DMS 273 treated with DMSO at 0.1 percent for 48 hours (cell line): Measurements from ENCODE around the gene GARIN1A.
"Not testable (repeated sequence)": the region's sequence is repeated elsewhere in the genome, so short reads cannot be mapped to it uniquely, and the experiment has no call there.

Experiments used
- DNase-seq: peaks from one replicate; lab custom pipeline; 2025; lab: John Stamatoyannopoulos, UW

The GARIN1A gene

DNA sequence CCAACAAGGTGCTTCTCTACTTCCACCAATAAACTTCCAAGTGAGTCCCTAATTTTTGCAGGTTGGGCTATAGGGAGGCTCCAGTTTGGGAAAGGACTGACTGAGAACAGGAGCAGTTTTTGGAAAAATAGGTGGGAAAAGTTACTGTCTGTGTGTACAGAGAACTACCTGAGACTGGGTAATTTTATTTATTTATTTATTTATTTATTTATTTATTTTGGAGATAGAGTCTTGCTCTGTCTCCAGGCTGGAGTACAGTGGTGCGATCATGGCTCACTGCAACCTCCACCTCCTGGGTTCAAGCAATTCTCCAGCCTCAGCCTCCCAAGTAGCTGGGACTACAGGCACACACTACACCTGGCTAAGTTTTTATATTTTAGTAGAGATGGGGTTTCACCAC is 11.2 kb downstream of the GARIN1A start:
- not testable (repeated sequence) for DNase-seq

DNA sequence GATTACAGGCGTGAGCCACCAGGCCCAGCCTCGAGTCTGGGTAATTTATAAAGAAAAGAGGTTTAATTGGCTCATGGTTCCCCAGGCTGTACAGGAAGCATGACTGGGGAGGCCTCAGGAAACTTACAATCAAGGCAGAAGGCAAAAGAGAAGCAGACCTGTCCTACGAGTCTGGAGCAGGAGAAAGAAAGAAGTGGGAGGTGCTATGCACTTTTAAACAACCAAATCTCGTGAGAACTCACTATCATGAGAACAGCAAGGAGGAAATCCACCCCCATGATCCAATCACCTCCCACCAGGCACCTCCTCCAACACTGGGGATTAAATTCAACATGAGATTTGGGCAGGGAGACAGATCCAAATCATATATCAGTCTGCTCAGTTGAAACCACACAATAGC is 11.6 kb downstream of the GARIN1A start:
- DNase-seq, result not testable (repeated sequence)

DNA sequence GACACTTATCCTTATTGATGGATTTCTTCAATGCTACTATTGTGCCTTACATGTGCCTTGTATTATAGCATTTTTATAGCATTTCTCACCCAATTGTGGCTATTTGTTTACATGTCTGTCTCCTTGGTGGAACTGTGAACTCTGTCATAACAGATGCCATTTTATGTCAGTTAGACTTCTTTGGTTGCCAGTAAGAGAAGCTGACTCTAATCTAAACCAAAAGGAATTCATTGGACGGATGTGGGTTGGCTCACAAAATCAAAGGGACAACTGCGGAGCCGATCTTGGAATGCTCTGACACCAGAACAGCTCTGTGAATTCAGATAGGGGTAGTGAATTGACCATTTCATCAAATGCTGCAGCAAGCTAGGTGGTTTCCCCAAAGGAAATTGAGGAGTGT is 15.0 kb downstream of the GARIN1A start:
- no peak for DNase-seq

DNA sequence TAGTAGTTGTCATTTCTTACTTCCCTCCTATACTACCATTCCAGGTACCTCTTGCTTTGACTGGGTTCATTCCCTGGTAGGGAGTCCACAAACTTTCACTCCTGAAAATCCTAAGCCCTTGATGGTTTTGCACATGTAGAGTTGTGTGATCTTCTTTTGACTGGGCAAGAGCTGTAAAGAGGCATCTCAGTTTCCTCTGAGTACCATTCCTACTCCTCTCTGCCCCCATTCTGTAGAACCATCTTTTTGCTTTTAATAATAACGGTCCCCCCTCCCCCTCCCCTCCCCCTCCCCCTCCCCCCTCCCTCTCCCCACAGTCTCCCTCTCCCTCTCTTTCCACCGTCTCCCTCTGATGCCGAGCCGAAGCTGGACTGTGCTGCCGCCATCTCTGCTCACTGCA is 16.4 kb downstream of the GARIN1A start:
- no peak for DNase-seq

DNA sequence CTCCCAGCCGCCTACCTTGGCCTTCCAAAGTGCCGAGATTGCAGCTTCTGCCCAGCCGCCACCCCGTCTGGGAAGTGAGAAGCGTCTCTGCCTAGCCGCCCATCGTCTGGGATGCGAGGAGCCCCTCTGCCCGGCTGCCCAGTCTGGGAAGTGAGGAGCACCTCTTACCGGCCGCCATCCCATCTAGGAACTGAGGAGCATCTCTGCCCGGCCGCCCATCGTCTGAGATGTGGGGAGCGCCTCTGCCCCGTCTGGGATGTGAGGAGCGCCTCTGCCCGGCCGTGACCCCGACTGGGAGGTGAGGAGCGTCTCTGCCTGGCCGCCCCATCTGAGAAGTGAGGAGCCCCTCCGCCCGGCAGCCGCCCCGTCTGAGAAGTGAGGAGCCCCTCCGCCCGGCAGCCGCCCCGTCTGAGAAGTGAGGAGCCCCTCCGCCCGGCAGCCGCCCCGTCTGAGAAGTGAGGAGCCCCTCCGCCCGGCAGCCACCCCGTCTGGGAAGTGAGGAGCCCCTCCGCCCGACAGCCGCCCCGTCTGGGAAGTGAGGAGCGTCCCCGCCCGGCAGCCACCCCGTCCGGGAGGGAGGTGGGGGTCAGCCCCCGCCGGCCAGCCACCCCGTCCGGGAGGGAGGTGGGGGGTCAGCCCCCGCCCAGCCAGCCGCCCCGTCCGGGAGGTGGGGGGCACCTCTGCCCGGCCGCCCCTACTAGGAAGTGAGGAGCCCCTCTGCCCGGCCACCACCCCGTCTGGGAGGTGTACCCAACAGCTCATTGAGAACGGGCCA is 17.3 kb downstream of the GARIN1A start:
- not testable (repeated sequence) for DNase-seq

DNA sequence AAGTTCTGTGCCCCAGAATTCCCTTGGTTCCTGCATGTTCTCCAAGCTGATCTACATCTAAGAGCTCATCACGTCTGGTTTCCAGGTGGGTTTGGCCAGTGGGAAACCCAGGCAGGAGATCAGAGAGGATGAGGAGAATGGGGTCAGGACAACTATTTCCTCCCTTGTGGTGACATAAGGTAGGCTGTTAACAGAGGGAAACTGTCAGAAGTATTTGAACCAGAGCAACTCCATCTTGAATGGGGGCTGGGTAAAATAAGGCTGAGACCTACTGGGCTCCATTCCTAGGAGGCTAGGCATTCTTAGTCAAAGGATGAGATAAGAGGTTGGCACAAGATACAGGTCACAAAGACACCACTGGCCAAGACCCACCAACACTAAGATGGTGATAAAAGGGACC is 19.1 kb downstream of the GARIN1A start:
- no peak for DNase-seq

DNA sequence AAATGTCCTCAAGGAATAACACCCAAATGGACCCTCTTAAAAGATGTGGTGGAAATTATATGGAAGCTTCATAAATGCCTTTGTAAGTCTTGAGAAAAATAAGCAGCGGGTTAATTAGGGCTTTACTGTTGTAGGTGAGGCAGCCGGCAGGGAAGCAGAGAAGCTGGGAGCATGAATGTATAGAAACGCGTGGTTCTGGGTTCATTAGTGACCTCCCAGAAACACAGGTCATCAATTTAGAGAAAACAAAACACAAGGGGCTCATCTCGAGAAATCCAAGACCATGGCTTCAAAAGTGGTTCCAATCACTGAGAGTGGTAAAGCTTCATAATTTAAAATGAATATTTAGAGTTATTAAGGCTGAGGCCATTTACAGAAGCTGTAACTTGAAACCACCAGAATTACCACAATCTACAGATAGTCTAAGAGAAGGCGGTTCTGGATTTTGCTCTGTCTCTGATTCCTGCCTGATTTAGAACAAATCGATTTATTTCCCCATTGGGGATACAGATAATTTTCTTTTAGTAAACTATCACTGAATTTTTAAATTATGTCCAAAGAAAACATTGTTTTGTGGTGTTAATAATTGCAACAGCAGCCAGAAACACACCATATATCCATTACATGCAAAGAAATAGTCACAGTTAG is 20.7 kb downstream of the GARIN1A start:
- DNase-seq, result no peak

DNA sequence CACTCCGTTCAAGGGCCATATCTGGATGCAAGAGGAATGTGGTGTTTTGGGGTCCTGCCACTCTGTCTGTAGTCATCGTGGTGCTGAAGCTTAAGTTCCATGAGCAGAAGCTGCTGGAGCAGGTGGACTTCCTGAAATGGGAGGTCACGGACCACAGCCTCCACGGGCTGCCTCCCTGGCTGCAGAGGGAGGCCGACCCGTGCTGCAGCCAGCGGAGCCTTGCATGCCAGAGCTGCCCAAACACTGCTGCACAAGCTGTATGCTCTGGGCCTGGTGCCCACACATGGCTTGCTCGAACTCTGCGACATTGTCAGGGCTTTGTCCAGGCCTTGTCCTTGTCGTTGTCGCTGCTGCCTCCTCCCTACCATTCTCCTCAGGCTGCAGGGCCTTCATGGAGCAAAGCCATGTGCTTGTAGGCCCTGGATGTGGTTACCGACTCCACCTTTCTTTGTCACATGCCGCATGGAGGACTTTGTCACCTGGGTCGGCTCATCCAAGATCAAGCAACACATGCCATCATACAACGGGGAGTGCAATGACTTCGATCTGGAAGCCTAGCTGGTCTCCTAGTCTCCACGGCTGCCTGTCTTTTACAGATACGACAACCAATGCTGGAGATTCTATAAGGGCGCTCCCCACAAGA is 21.4 kb downstream of the GARIN1A start:
- no peak for DNase-seq

DNA sequence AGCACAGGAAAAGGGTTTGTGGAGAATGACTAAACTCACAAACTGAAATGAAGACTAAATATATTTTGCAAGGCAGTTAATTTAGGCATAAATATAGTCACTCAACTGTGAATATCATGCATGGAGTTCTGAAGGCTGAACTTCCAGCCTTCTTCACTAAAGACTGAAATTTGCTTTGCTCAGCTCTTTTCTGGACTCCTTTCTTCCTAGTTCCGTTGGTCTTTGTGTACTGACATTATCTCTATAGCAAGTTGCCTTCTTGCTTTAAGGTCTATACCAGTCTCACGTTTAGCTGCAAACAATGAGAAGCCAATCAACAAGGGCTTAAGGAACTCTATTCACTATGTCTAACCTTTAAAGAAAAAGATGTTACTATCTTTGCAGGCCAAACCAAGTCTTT is 22.6 kb downstream of the GARIN1A start:
- DNase-seq, result no peak

DNA sequence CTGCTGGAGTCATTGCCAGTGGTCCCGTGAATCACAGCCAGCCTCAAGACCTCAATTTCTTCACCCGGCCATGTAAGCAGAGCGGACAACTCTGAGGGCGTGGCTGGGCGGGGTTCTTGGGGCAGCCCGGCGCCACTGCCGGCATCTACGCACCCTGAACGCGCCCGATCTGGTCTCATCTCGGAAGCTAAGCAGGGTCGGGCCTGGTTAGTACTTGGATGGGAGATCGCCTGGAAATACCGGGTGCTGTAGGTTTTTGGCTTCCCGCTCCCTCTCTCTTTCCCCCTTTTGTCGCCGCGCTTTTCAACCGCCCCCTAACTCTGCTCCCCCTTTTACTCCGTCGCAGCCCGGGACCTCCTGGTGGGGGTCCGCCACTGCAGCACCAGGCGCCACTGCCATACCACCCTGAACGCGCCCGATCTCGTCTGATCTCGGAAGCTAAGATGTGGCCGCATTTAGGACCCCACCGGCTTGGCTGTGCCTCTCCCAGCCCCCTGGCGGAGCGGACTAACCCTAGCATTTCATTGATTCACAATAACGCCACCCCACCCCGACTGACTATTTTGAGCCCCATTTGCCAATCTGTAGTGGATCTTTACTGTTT is 25.3 kb downstream of the GARIN1A start:
- no peak for DNase-seq

DNA sequence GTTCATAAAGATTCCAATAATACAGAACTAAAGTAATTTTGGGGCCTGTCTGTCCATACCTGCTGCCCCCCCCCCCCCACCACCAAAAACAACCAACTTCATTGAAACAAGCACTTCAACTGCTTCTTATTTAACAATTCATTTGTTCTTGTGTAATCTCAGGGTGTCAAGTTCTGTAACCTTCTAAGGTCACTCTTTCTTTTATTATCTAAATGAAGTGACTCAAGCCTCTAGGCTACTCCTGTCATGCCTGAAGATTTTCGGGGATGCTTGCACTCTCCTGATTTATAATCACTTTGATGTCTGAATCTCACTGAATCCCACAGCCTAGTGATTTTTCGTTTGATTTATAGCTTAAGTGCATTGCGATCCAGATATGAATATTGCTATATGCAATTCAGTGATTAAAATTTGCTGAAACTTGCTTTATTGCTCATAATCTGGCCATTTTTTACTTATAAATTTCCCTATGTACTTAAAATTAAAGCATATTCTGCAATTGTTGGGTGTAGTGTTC is 27.2 kb downstream of the GARIN1A start:
- DNase-seq, result no peak

DNA sequence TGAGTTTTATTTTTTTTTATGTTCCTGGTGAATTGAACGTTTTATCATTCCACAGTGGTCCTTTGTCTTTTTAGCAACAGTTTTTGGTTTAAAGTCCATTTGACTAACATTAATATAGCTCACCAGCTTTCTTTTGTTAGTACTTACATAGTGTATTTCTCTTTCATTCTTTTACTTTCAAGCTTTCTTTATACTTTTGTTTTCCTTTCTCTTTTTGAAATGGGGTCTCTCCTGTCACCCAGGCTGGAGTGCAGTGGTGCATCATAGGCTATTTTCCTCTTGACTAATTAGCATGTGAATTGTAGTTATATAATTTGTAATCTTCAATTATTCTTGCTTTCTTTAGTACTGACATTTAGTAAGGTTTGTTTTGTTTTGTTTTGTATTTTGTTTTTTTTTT is 27.8 kb downstream of the GARIN1A start:
- DNase-seq, result no peak

DNA sequence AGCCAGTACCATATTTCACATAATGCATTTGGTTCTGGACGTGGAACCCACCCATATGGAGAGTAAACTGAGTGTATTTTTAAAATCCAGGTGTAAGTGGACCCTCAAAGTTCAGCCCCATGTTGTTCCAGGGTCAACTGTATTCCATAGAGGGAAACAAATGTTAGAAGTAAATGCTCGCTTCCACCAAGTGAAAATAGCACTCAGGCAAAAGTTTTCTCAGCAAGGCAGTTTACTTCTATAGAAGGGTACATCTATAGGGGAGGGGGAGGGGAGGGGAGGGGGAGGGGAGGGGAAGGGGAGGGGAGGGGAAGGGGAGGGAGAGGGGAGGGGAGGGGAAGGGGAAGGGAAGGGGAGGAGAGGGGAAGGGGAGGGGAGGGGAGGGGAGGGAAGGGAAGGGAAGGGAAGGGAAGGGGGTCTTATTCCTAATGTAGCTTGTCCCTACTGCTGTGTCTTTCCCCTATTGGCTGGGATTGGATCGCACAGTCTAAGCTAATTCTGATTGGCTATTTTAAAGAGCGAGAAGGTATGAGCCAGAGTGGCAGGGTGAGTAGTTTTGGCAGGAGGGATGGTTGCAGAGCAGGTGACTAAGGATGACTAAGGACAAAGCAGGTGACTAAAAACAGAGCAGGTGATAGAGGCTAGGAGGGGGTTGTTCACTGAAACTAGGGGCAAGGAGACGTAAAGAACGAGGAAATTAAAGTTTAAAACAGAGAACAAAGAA is 29.1 kb downstream of the GARIN1A start:
- DNase-seq, result no peak

DNA sequence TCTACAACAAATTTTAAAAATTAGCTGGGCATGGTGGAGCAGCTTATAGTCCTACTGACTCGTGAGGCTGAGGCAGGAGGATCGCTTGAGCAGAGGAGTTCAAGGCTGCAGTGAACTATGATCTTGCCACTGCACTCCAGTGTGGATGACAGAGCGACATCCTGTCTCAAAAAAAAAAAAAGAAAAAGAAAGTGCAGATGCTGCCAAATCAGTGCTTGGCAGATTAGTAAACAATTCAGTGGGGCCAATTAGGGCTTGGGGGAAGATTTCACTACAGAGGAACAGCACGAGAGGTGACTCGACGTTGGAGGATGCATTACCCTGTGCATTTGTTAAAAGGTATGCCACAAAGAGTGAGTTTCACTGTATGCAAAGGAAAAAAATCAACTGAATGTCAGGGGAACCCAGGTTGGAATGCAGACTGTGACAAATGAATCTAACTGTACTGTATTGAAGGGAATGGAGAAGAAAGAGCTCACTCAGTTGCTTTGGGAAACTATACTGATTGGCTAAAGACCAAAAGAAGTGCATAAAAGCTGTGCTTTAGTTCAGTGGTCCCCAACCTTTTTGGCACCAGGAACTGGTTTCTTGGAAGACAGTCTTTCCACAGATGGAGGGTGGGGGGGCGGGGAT is 31.6 kb downstream of the GARIN1A start:
- DNase-seq, result no peak

DNA sequence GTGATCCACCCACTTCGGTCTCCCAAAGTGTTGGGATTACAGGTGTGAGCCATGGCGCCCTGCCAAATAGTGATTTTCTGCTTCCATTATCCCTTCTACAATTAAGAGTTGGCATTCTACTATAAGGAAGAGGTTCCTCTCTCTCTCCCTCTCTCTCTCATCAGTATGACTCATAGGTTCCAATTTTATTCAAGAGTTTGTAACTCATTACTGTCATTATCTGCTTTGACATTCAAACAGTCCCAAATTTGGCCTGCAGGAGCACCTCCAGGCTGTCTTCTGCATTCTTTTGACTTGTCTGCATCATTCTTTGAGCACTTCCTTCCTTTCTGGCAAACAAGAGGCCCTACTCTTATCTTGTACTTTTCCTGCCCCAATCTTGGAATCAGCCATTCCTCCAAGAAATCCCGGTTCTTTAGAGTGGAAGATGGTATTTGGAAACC is 33.8 kb downstream of the GARIN1A start:
- DNase-seq, result no peak

DNA sequence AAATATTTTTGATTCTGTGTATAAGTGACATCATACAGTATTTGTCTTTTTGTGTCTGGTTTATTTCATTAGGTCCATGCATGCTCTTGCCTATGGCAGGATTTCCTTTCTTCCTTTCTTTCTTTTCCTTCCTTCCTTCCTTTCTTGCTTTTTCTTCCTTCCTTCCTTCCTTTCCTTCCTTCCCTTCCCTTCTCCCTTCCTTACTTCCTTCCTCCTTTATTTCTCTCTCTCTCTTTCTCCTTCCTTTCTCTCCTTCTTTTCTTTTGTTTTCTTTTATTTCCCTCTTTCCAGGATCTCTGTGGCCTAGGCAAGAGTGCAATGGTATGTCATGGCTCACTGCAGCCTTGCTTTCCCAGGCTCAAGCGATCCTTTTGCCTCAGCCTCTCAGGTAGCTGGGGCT is 35.7 kb downstream of the GARIN1A start:
- DNase-seq, result no peak

DNA sequence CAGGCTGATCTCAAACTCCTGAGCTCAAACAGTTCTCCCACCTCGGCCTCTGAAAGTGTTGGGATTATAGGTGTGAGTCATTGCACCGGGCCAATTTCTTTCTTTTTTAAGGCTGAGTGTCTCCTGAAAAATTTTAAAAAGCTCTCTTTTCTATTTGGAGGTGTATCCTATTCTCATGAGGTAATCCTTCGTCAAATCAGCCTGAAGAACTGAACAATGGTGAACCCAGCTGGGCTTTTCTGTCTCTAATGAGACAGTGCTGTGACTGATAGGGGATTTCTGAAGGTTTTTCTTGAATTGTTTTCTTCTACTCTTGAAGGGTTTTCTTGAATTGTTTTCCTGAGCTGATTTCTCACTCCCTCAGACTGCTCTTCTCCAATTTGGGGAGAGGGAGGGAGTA is 36.1 kb downstream of the GARIN1A start:
- DNase-seq, result no peak

DNA sequence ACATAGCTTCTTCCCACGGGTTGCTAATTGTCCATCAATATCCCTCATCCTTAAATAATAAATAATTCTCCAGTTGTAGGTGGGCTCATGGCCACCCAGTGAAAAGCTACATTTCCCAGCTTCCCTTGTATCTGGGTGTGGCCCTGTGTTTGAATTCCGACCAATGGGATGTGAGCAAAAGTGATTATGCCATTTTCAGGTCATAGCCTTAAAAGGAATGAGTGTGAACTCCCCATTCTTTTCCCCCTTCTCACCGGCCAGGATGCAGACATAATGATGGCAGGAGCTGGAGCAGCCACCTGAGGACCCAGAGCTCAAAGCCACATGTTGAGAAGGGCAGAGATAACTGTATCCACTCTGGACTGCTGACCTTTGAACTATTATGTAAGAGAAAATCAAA is 36.7 kb downstream of the GARIN1A start:
- no peak for DNase-seq

DNA sequence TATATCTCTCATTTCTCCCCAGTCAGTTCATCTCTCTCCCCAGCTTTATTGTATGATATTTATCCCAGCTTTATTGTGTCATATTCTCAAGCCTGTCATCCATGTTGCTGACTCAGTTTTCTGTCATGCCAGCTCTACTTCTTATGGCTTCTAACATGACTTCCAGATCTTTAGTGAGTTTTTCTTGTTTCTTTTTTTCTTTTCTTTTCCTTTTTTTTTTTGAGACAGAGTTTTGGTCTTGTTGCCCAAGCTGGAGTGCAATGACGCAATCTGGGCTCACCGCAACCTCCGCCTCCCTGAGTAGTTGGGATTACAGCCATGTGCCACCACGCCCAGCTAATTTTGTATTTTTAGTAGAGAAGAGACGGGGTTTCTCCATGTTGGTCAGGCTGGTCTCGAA is 38.4 kb downstream of the GARIN1A start:
- no peak for DNase-seq

DNA sequence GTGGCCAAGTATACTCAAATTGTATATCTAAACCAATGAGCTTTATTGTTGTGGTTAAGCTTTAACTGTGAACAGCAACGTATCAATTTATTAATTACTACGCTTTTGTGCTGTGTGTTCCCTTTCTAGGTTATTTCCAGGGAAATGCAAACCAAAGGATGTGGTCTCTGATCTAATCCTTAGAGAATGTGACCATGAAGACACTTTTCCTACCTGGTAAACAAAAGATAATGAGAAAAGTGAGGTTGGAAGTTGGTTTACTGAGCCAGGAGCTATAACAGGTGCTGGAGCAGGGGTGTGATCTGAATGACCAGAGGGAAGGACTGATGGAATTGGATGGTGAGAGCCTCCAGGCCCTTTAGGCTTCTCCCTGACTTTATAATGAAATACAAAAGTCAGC is 41.7 kb downstream of the GARIN1A start:
- DNase-seq, result no peak

DNA sequence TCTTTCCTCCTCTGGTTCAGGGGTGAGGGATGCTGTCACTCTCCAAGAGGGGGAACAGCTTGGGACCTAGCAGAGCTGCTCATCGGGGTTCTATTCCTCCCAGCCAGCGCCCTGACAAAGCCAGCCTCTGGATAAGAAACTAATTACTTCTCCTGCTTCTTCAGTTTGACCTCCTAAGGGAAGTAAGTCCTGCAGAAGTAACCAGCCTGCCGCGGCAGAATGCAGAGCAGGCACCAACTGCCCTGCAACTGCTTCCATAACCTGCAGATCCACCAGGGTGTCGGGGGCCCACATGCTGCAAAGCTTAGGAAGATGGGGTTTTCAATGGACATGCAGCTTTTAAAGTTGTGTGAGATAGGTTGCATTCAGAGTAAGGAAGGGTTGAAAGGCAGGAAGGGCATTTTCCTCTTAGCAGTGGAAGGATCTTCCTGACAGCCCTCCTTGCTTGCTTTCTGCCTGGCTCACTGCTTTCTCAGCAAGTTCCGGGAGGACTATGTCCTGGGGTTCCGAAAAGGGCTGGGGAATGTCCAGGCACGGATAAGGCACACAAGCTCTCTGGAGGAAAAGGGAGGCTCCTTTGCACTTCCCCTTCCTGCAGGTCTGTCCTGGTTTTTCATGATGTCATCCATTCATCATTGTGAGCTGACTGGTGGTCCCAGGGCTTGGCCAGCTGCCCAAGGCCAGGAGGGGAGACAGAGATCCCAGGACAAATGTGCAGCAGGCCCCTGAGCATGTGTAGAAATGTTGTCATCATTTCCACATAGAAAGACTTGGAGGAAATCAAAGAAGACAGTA is 42.8 kb downstream of the GARIN1A start:
- no peak for DNase-seq
